GM12878 (cell line): ENCODE data around the gene ICE1. TPM values are rescaled to one million over a fixed set of nuclear protein-coding genes. Genes with fewer than 3 reads are reported as not detected.

Source experiments
- BCL11A ChIP-seq: IDR thresholded peaks from 2 replicates; pipeline ENCODE4 v1.6.1; 2011; ENCODE audit warnings: low read depth, low read length
- RELA ChIP-seq: fragments of 450-650 bp; IDR thresholded peaks from 2 replicates; pipeline ENCODE4 v1.8.0; 2014; ENCODE audit warnings: borderline replicate concordance; ENCODE audit not compliant: partially characterized antibody
- REST ChIP-seq: IDR thresholded peaks from 2 replicates; pipeline ENCODE4 v1.6.1; 2012; ENCODE audit warnings: mild to moderate bottlenecking, low read depth, low read length
- ZBTB11 ChIP-seq: fragments of 450-650 bp; formaldehyde crosslinking; IDR thresholded peaks from 2 replicates; pipeline ENCODE4 v1.5.0; 2022; ENCODE audit warnings: mild to moderate bottlenecking, missing genetic modification characterization
- polyA plus RNA-seq, 11 experiments: library from polyadenylated mRNA; depleted of rRNA in 4 of 11; unstranded in 6 of 11; stranded (reverse) in 5 of 11; fragments of >200 nt; fragmentation: Nextera tagmentation in 4 of 11; fragmentation: Illumina TruSeq in 1 of 11; extraction: Ambion mirVana in 4 of 11; extraction: Trizol in 1 of 11; gene quantifications; 1 replicate in 1 of 11; 2 replicates in 10 of 11; pipeline versions ENCODE4 v1.2.1 to v1.2.3, GENCODE V29; 2011 to 2016; ENCODE audit warnings: inconsistent platforms in 2 of 11, missing spikeins in 2 of 11, low read depth in 1 of 11
- total RNA-seq, 4 experiments: library from RNA; depleted of rRNA in 3 of 4; stranded (reverse); fragments of >200 nt in 3 of 4; fragmentation: Illumina TruSeq in 1 of 4; extraction: Trizol in 1 of 4; gene quantifications; 2 replicates each; pipeline versions ENCODE4 v1.2.1 to v1.2.3, GENCODE V29; 2013 to 2021

ICE1 gene
- total and polyA plus RNA-seq, 10 of the 15 experiments (the other 5 are each of a cell fraction or from before 2014, with no cell fraction given), result 3.8 to 31.4 (median 18.9) TPM

- no peak for TF ChIP-seq ZBTB11 (CRISPR knock-in tag)
- no peak for TF ChIP-seq REST
- no peak for TF ChIP-seq BCL11A
- TF ChIP-seq RELA, result no peak
Observed at GRCh38 chr5:5487585-5488360, 65.3 kb downstream of the ICE1 start (continued).
